Neural progenitor cell (in vitro differentiated cells): ENCODE results near the gene SLC17A4. TPM values are rescaled to one million over a fixed set of nuclear protein-coding genes. Genes with fewer than 3 reads are reported as not detected.

ENCODE experiments used
- DNase-seq: peaks from one replicate; pipeline ENCODE4 v3.0.0-alpha.2; 2016; ENCODE audit warnings: low spot score
- H2AFZ ChIP-seq: fragments of 200-600 bp; sonication (generic); replicated peaks from 2 replicates; pipeline ENCODE4 v1.6.1; 2016; ENCODE audit warnings: antibody characterized with exemption
- H3F3A ChIP-seq: fragments of 200-600 bp; sonication (generic); 2 replicates; pipeline ENCODE4 v1.6.1; 2016; ENCODE audit warnings: antibody characterized with exemption, low read depth
- H3K27ac ChIP-seq: fragments of 200-600 bp; sonication (generic); 2 replicates; pipeline ENCODE4 v1.5.1; 2016; ENCODE audit warnings: mild to moderate bottlenecking
- H3K27me3 ChIP-seq: fragments of 200-600 bp; sonication (generic); 2 replicates; pipeline ENCODE4 v1.6.1; 2016; ENCODE audit warnings: mild to moderate bottlenecking, moderate library complexity
- H3K36me3 ChIP-seq: fragments of 200-600 bp; sonication (generic); 2 replicates; pipeline ENCODE4 v1.5.1; 2016
- H3K4me1 ChIP-seq: fragments of 200-600 bp; sonication (generic); 2 replicates; pipeline ENCODE4 v1.6.1; 2016; ENCODE audit warnings: mixed run types
- H3K4me2 ChIP-seq: fragments of 200-600 bp; sonication (generic); 2 replicates; pipeline ENCODE4 v1.6.1; 2016
- H3K4me3 ChIP-seq: fragments of 200-600 bp; sonication (generic); 2 replicates; pipeline ENCODE4 v1.5.1; 2016
- H3K79me2 ChIP-seq: fragments of 200-600 bp; sonication (generic); 2 replicates; pipeline ENCODE4 v1.6.1; 2016; ENCODE audit warnings: low read depth
- H3K9ac ChIP-seq: fragments of 200-600 bp; sonication (generic); 2 replicates; pipeline ENCODE4 v1.6.1; 2016
- H3K9me3 ChIP-seq: fragments of 200-600 bp; sonication (generic); 2 replicates; pipeline ENCODE4 v1.5.1; 2016; ENCODE audit warnings: low read depth
- H4K20me1 ChIP-seq: fragments of 200-600 bp; sonication (generic); 2 replicates; pipeline ENCODE4 v1.6.1; 2016; ENCODE audit warnings: low read depth
- H3K27ac Mint-ChIP-seq: 3 replicates; pipeline ENCODE4 v1.8.0; 2021; ENCODE audit warnings: mixed read lengths
- H3K27me3 Mint-ChIP-seq: 2 replicates; pipeline ENCODE4 v1.8.0; 2022; ENCODE audit warnings: low read depth, mild to moderate bottlenecking, inconsistent platforms, moderate library complexity, mixed read lengths; ENCODE audit not compliant: insufficient read depth
- H3K36me3 Mint-ChIP-seq: 3 replicates; pipeline ENCODE4 v1.8.0; 2021; ENCODE audit warnings: mixed read lengths
- H3K4me1 Mint-ChIP-seq: 3 replicates; pipeline ENCODE4 v1.8.0; 2021; ENCODE audit warnings: mixed read lengths
- H3K4me3 Mint-ChIP-seq: 3 replicates; pipeline ENCODE4 v1.8.0; 2021; ENCODE audit warnings: mild to moderate bottlenecking, moderate library complexity, mixed read lengths
- H3K9me3 Mint-ChIP-seq: 3 replicates; pipeline ENCODE4 v1.8.0; 2020; ENCODE audit warnings: mixed read lengths
- EZH2 ChIP-seq: fragments of 200-600 bp; sonication (generic); IDR thresholded peaks from 2 replicates; pipeline ENCODE4 v1.6.1; 2017; ENCODE audit warnings: antibody characterized with exemption, mild to moderate bottlenecking, moderate library complexity
- EZH2phosphoT487 ChIP-seq: fragments of 200-600 bp; sonication (generic); IDR thresholded peaks from 2 replicates; pipeline ENCODE4 v1.6.1; 2017; ENCODE audit warnings: antibody characterized with exemption
- total RNA-seq: library from RNA; depleted of rRNA; stranded (reverse); fragments of >200 nt; gene quantifications from 2 replicates; pipeline ENCODE4 v1.2.3, GENCODE V29; 2015; ENCODE audit warnings: low replicate concordance
- TF ChIP-seq, protein P1 (sequence below): fragments of 200-600 bp; sonication (generic); IDR thresholded peaks from 2 replicates; pipeline ENCODE4 v1.5.1; 2017; ENCODE audit warnings: antibody characterized with exemption, mild to moderate bottlenecking

The SLC17A4 gene
- total RNA-seq, 1 donor from 2014 or later = not detected

- no peak overlapping the region for H3K9ac ChIP-seq
- Mint-ChIP-seq H3K27ac (no peak overlapping the region), H3K4me1 (peaks cover 19% of the 10 kb centered on the region), H3K4me3 (no peak overlapping the region), H3K9me3 (no peaks in the 10 kb centered on the region), H3K27me3 (no peaks in the 10 kb centered on the region), H3K36me3 (no peaks in the 10 kb centered on the region)
- no peaks in the 10 kb centered on the region for H3K79me2 ChIP-seq
- H3F3A ChIP-seq = no peaks in the 10 kb centered on the region
- TF ChIP-seq, protein P1, sequence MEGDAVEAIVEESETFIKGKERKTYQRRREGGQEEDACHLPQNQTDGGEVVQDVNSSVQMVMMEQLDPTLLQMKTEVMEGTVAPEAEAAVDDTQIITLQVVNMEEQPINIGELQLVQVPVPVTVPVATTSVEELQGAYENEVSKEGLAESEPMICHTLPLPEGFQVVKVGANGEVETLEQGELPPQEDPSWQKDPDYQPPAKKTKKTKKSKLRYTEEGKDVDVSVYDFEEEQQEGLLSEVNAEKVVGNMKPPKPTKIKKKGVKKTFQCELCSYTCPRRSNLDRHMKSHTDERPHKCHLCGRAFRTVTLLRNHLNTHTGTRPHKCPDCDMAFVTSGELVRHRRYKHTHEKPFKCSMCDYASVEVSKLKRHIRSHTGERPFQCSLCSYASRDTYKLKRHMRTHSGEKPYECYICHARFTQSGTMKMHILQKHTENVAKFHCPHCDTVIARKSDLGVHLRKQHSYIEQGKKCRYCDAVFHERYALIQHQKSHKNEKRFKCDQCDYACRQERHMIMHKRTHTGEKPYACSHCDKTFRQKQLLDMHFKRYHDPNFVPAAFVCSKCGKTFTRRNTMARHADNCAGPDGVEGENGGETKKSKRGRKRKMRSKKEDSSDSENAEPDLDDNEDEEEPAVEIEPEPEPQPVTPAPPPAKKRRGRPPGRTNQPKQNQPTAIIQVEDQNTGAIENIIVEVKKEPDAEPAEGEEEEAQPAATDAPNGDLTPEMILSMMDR = no peak
- TF ChIP-seq EZH2phosphoT487 = no peak
- TF ChIP-seq EZH2 = no peak
- H3K4me1 ChIP-seq = peaks cover 11% of the 10 kb centered on the region
- H3K9me3 ChIP-seq = no peaks in the 10 kb centered on the region
- H4K20me1 ChIP-seq = no peaks in the 10 kb centered on the region
- H3K27me3 ChIP-seq = no peaks in the 10 kb centered on the region
- H3K4me2 ChIP-seq = no peak overlapping the region
- no peak for DNase-seq
- H3K4me3 ChIP-seq = no peak overlapping the region
- no peaks in the 10 kb centered on the region for H3K36me3 ChIP-seq
- H2AFZ ChIP-seq = no peak overlapping the region
- no peak overlapping the region for H3K27ac ChIP-seq
Observed at GRCh38 chr6:25710287-25710686, 44.3 kb upstream of the SLC17A4 start.

DNA sequence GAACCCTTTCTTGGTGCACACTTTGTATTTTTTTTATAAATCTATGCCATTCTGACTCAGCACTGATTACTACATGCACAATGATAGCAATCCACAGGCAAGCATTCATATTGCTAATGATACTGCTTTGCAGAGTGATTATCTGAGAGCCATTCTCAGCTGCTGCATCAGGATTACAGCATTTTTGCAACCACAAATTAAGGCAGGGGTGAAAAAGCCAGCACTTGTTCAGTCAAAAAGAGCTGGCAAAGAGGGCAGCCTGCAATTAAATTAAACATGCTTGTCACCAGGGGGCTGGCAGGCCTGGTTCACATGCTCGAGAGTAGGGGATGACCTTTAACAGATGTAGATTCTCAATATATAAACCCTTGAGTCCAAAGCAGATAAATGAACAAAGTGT is 40.7 kb upstream of the SLC17A4 start:
- H3K27ac Mint-ChIP-seq = no peak overlapping the region
- no peak overlapping the region for H3K27ac ChIP-seq
- no peaks in the 10 kb centered on the region for H3K36me3 ChIP-seq
- no peaks in the 10 kb centered on the region for H3K27me3 Mint-ChIP-seq
- no peaks in the 10 kb centered on the region for H3K9me3 ChIP-seq
- H2AFZ ChIP-seq = no peak overlapping the region
- H3K9ac ChIP-seq = no peak overlapping the region
- no peaks in the 10 kb centered on the region for H4K20me1 ChIP-seq
- DNase-seq = no peak
- H3K4me3 ChIP-seq = no peak overlapping the region
- H3K4me2 ChIP-seq = no peak overlapping the region
- H3K4me1 Mint-ChIP-seq = peaks cover 19% of the 10 kb centered on the region
- H3K9me3 Mint-ChIP-seq = no peaks in the 10 kb centered on the region
- TF ChIP-seq, protein P1 = no peak
- TF ChIP-seq EZH2phosphoT487 (no peak), EZH2 (no peak)
- H3K36me3 Mint-ChIP-seq = no peaks in the 10 kb centered on the region
- no peak overlapping the region for H3K4me3 Mint-ChIP-seq
- no peaks in the 10 kb centered on the region for H3K79me2 ChIP-seq
- H3F3A ChIP-seq = no peaks in the 10 kb centered on the region
- no peaks in the 10 kb centered on the region for H3K27me3 ChIP-seq
- peaks cover 11% of the 10 kb centered on the region for H3K4me1 ChIP-seq

DNA sequence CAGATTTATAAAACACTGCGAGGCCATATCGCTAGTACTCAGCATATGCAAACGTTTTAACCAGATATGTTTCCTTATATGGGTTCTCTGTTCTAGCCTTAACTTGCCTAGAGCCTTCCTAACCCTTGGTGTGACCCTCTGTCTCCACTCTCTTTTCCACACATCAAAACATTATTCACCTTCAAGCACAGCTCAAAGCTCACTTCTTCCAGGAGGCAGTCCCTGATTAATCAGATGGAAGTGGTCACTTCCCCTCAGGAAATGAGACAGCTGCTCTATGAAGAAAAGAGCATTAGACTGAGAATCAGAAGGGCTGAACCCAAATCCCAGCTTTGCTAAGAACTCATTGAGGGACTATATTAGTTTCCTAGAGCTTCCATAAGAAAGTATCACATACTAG is 39.8 kb upstream of the SLC17A4 start:
- Histone ChIP-seq H3K27me3 (no peaks in the 10 kb centered on the region), H3K4me1 (peaks cover 11% of the 10 kb centered on the region)

More for the DNA sequence above, 39.8 kb upstream of the SLC17A4 start:
- no peak overlapping the region for H3K4me3 ChIP-seq
- no peaks in the 10 kb centered on the region for H3K9me3 ChIP-seq
- Mint-ChIP-seq H3K36me3 (no peaks in the 10 kb centered on the region), H3K4me3 (no peak overlapping the region), H3K9me3 (no peaks in the 10 kb centered on the region), H3K4me1 (peaks cover 19% of the 10 kb centered on the region), H3K27me3 (no peaks in the 10 kb centered on the region), H3K27ac (peak overlapping the region; percentile 57)
- TF ChIP-seq EZH2 (no peak), EZH2phosphoT487 (no peak)
- TF ChIP-seq, protein P1 = no peak
- no peak overlapping the region for H2AFZ ChIP-seq
- no peak overlapping the region for H3K27ac ChIP-seq
- no peaks in the 10 kb centered on the region for H3F3A ChIP-seq
- H3K9ac ChIP-seq = no peak overlapping the region
- no peak for DNase-seq
- no peak overlapping the region for H3K4me2 ChIP-seq
- no peaks in the 10 kb centered on the region for H3K79me2 ChIP-seq
- no peaks in the 10 kb centered on the region for H4K20me1 ChIP-seq
- no peaks in the 10 kb centered on the region for H3K36me3 ChIP-seq
